HG03565 (cell line): ENCODE results near the gene FMNL3.
"Not testable (repeated sequence)": the region's sequence is repeated elsewhere in the genome, so short reads cannot be mapped to it uniquely, and the experiment has no call there.

Source experiments
- ATAC-seq: cut with Tn5 transposase; IDR thresholded peaks from one replicate; pipeline ENCODE4 v1.9.1; 2021; ENCODE audit warnings: mild to moderate bottlenecking, moderate library complexity; ENCODE audit not compliant: unreplicated experiment

The FMNL3 gene

GRCh38 chr12:49707128-49707811 lies at the start of gene FMNL3:
FMNL3 (minus strand) TSS chr12:49707405; CDS start chr12:49707180, 225 bp downstream.
- ATAC-seq, result peak; percentile 56

GRCh38 chr12:49750996-49751393 lies 43.8 kb upstream of the FMNL3 start:
- no peak for ATAC-seq

GRCh38 chr12:49750027-49750995 lies 43.1 kb upstream of the FMNL3 start:
- ATAC-seq, result no peak

- ATAC-seq, result no peak
Measured at GRCh38 chr12:49748800-49749199, 41.6 kb upstream of the FMNL3 start.

GRCh38 chr12:49748306-49748705 lies 41.1 kb upstream of the FMNL3 start:
- no peak for ATAC-seq

GRCh38 chr12:49744363-49744885 lies 37.2 kb upstream of the FMNL3 start:
- ATAC-seq, result no peak

- ATAC-seq, result peak; percentile 39
Measured at GRCh38 chr12:49741882-49742620, 34.8 kb upstream of the FMNL3 start.

- ATAC-seq, result peak; percentile 92
Measured at GRCh38 chr12:49740930-49741881, 34.0 kb upstream of the FMNL3 start, which contains the start of gene TMBIM6. TMBIM6 (plus strand) TSS chr12:49741557; CDS start chr12:49752494, 10,937 bp downstream.

- not testable (repeated sequence) for ATAC-seq
Measured at GRCh38 chr12:49740277-49740676, 33.1 kb upstream of the FMNL3 start.

GRCh38 chr12:49738721-49739120 lies 31.5 kb upstream of the FMNL3 start:
- ATAC-seq, result not testable (repeated sequence)

- ATAC-seq, result not testable (repeated sequence)
Measured at GRCh38 chr12:49734900-49735299, 27.7 kb upstream of the FMNL3 start.

- ATAC-seq, result no peak
Measured at GRCh38 chr12:49733219-49734017, 26.2 kb upstream of the FMNL3 start.

GRCh38 chr12:49730568-49731101 lies 23.4 kb upstream of the FMNL3 start:
- no peak for ATAC-seq

- no peak for ATAC-seq
Measured at GRCh38 chr12:49730050-49730449, 22.8 kb upstream of the FMNL3 start.

- no peak for ATAC-seq
Measured at GRCh38 chr12:49728446-49728845, 21.2 kb upstream of the FMNL3 start.

GRCh38 chr12:49721355-49721754 lies 14.2 kb upstream of the FMNL3 start:
- ATAC-seq, result not testable (repeated sequence)

- ATAC-seq, result no peak
Measured at GRCh38 chr12:49720214-49720613, 13.0 kb upstream of the FMNL3 start.

GRCh38 chr12:49717800-49718199 lies 10.6 kb upstream of the FMNL3 start:
- ATAC-seq, result not testable (repeated sequence)

- no peak for ATAC-seq
Measured at GRCh38 chr12:49716553-49716952, 9.3 kb upstream of the FMNL3 start.
